Measurements from ENCODE around the gene SAP30L.

The SAP30L gene

GRCh38 chr5:154421868-154422267 is 23.9 kb upstream of the SAP30L start:
- no peak for DNase-seq

GRCh38 chr5:154422298-154422697 is 23.5 kb upstream of the SAP30L start:
- DNase-seq, result no peak

GRCh38 chr5:154428208-154428607 is 17.6 kb upstream of the SAP30L start:
- DNase-seq, result no peak

GRCh38 chr5:154429341-154429740 is 16.5 kb upstream of the SAP30L start:
- DNase-seq, result no peak

- no peak for DNase-seq
Observed at GRCh38 chr5:154430466-154430865, 15.3 kb upstream of the SAP30L start.

GRCh38 chr5:154430961-154431630 is 14.7 kb upstream of the SAP30L start:
- no peak for DNase-seq

GRCh38 chr5:154435226-154435625 is 10.6 kb upstream of the SAP30L start:
- no peak for DNase-seq

- no peak for DNase-seq
Observed at GRCh38 chr5:154437281-154437965, 8.4 kb upstream of the SAP30L start.

- no peak for DNase-seq
Observed at GRCh38 chr5:154440540-154440939, 5.3 kb upstream of the SAP30L start.

GRCh38 chr5:154442801-154443200 is 3.0 kb upstream of the SAP30L start:
- DNase-seq, result no peak

- peak; percentile 4 for DNase-seq
Observed at GRCh38 chr5:154444556-154445421, 1.0 kb upstream of the SAP30L start.

GRCh38 chr5:154446195-154447088 is 645 bp downstream of the SAP30L start:
- DNase-seq, result peak; percentile 41

- no peak for DNase-seq
Observed at GRCh38 chr5:154447089-154447725, 1.4 kb downstream of the SAP30L start.

GRCh38 chr5:154449786-154450185 is 4.0 kb downstream of the SAP30L start:
- no peak for DNase-seq

GRCh38 chr5:154451957-154452356 is 6.2 kb downstream of the SAP30L start:
- no peak for DNase-seq

- DNase-seq, result no peak
Observed at GRCh38 chr5:154455585-154455984, 9.8 kb downstream of the SAP30L start.

- DNase-seq, result no peak
Observed at GRCh38 chr5:154456540-154456939, 10.7 kb downstream of the SAP30L start.

GRCh38 chr5:154459015-154459414 is 13.2 kb downstream of the SAP30L start:
- no peak for DNase-seq

GRCh38 chr5:154460172-154460571 is 14.4 kb downstream of the SAP30L start:
- no peak for DNase-seq

- DNase-seq, result no peak
Observed at GRCh38 chr5:154461531-154461930, 15.7 kb downstream of the SAP30L start.

- no peak for DNase-seq
Observed at GRCh38 chr5:154464438-154464837, 18.6 kb downstream of the SAP30L start.

- DNase-seq, result no peak
Observed at GRCh38 chr5:154465169-154465568, 19.4 kb downstream of the SAP30L start.
